Endothelial cell of umbilical vein (primary cell): ENCODE measurements around the gene KDM4C.

Source experiments
- CTCF ChIP-seq, 2 donors: IDR thresholded peaks; 1 replicate in 1 of 2; 2 replicates in 1 of 2; pipeline ENCODE4 v1.5.1; 2011; ENCODE audit warnings: low read length in 2 of 2, mild to moderate bottlenecking in 2 of 2, moderate library complexity in 2 of 2, control low read depth in 1 of 2, inconsistent platforms in 1 of 2, low read depth in 1 of 2; ENCODE audit not compliant: insufficient read depth in 1 of 2; ENCODE audit errors: extremely low read depth in 1 of 2
- EZH2 ChIP-seq: IDR thresholded peaks from 2 replicates; pipeline ENCODE4 v1.6.1; 2012; ENCODE audit warnings: borderline replicate concordance, low read depth, mild to moderate bottlenecking, moderate library complexity, low read length, inconsistent platforms; ENCODE audit not compliant: severe bottlenecking
- POLR2A ChIP-seq: IDR thresholded peaks from 2 replicates; pipeline ENCODE4 v1.6.1; 2012; ENCODE audit warnings: low read depth, mild to moderate bottlenecking, control low read depth, low read length
- TF ChIP-seq, protein P1 (sequence below): IDR thresholded peaks from 2 replicates; pipeline ENCODE4 v1.6.1; 2011; ENCODE audit not compliant: insufficient read depth, insufficient read length

DNA sequence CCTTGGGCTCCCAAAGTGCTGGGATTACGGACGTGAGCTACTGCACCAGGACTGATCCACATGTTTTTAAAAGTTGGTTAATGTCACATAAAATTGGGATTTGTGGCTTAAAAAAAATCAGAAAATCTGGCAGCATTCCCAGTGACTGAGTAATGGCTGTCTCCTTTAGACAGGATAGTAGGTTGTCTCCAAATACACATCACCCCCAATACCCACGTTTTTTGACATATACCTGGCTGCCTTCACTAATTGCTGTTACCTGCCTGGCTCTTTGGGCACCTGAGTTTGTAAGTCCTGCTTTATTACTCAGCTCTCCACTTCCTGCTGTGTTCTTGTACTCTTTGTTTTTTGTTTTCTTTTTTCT lies 84.8 kb downstream of the KDM4C start:
- TF ChIP-seq EZH2 (no peak), POLR2A (no peak), CTCF (IDR thresholded peaks at IDR 0.05; ENCODE audit: extremely low read depth in 1 of 2, insufficient read depth in 1 of 2, low read depth in 1 of 2, low read length in 2 of 2) (no peak)
- TF ChIP-seq, protein P1, sequence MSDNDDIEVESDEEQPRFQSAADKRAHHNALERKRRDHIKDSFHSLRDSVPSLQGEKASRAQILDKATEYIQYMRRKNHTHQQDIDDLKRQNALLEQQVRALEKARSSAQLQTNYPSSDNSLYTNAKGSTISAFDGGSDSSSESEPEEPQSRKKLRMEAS: no peak
